Right lobe of liver (tissue), 6 donors: ENCODE results near the gene PNLIPRP2. TPM values are rescaled to one million over a fixed set of nuclear protein-coding genes. Genes with fewer than 3 reads are reported as not detected.
A peak's percentile ranks its signal among the peaks of the same experiment; 100 is the strongest.

ENCODE experiments used
- ATAC-seq, 4 donors: fragments of 200-7000 bp; cut with Tn5 transposase; one replicate each; pipeline ENCODE4 v1.9.1; 2020; ENCODE audit warnings: mild to moderate bottlenecking in 4 of 4, moderate library complexity in 4 of 4
- DNase-seq, 3 donors: peaks; one replicate each; pipeline ENCODE4 v3.0.0-alpha.2; 2020
- H3K27ac ChIP-seq, 3 donors: fragments of 200-600 bp; one replicate each; pipeline ENCODE4 v1.8.0; 2022
- H3K27me3 ChIP-seq, 2 donors: fragments of 200-600 bp; one replicate each; pipeline ENCODE4 v1.8.0; 2022
- H3K36me3 ChIP-seq, 4 donors: fragments of 200-600 bp; sonication (generic) in 1 of 4; one replicate each; pipeline versions ENCODE4 v1.5.1 to v1.8.0; 2017 to 2022; ENCODE audit warnings: control low read depth in 1 of 4
- H3K4me1 ChIP-seq, 4 donors: fragments of 200-600 bp; sonication (generic) in 1 of 4; one replicate each; pipeline versions ENCODE4 v1.5.1 to v1.8.0; 2017 to 2022; ENCODE audit warnings: control low read depth in 1 of 4
- H3K4me3 ChIP-seq, 3 donors: fragments of 200-600 bp; one replicate each; pipeline ENCODE4 v1.8.0; 2022
- H3K9me3 ChIP-seq, 4 donors: fragments of 200-600 bp; sonication (generic) in 1 of 4; one replicate each; pipeline versions ENCODE4 v1.5.1 to v1.8.0; 2017 to 2022; ENCODE audit warnings: control low read depth in 1 of 4
- POLR2A ChIP-seq: fragments of 450-650 bp; IDR thresholded peaks from one replicate; pipeline ENCODE4 v1.6.1; 2017; ENCODE audit warnings: antibody characterized with exemption, mild to moderate bottlenecking
- WGBS: methylation state at CpG from one replicate; pipeline ENCODE4 v1.1.6; 2018; ENCODE audit warnings: low coverage, low lambda C conversion rate; ENCODE audit not compliant: insufficient coverage; ENCODE audit errors: missing lambda C conversion rate; 5-methylcytosine and 5-hydroxymethylcytosine counted together
- intact Hi-C, 2 donors: fragments of 100-400 bp; cut with DNase I; formaldehyde crosslinking; loops; one replicate each; pipeline versions ENCODE4 v1.11.2 to v1.14.1; 2022
- total RNA-seq, 6 experiments: library from RNA; depleted of rRNA in 2 of 6; stranded (reverse); fragments of >200 nt in 2 of 6; fragmentation: NEBNext Ultra II Directional in 3 of 6; extraction: Animal tissue kit (Norgen Biotek cat#: 25700) in 3 of 6; gene quantifications; one replicate each; pipeline versions ENCODE4 v1.1.0 to v1.2.4, GENCODE V29; 2016 to 2023
- TF ChIP-seq, protein P1 (sequence below), 4 donors: fragments of 200-600 bp in 3 of 4; fragments of 450-650 bp in 1 of 4; IDR thresholded peaks; one replicate each; pipeline versions ENCODE4 v1.5.1 to v1.8.0; 2016 to 2022; ENCODE audit warnings: antibody characterized with exemption in 4 of 4, mild to moderate bottlenecking in 2 of 4
- donor health status: DM: no; HTN: yes; CAD: no.
- donor health status: DM: no; HTN: no; CAD: no.
- donor health status: DM: no; HTN: no; CAD: no.
- donor health status: DM: no; HTN: yes; CAD: no.
- donor health status: DM: no; HTN: yes; CAD: no.

Gene PNLIPRP2
- total RNA-seq, 6 experiments from 2014 or later: not detected

DNA sequence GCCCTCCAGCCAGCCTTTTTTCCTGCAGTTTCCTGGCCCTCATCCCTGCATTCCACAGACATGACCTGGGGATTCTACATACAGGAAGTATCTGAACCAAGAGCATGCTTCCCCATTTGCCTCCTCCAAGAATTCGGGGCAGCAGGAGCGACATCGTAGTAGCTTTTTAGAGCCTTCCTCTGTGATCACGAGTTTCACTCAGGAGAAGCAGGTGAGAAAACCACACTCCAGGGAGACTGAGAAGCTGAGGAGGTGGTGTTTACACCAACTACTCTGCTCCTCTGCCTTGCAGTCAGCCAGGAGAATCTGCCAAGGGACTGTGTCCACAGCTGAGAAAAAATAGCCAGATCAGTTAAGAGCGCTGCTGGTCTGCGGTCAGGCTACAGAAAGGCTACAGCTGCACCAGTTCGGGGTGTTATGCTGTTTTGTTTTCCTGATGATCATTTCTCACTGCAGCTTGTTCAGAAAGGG, 67.5 kb downstream of the PNLIPRP2 start:
- intact Hi-C loops: loop anchor here (10.0 kb wide), 1 partner anchor 487 kb away; no protein-coding TSS in a partner anchor
- no peak for DNase-seq
- no peaks in the 10 kb centered on the region for H3K27me3 ChIP-seq
- H3K4me3 ChIP-seq: no peak overlapping the region
- 24% methylated on average over 7 of the region's 7 CpGs for whole genome bisulfite sequencing
- no peaks in the 10 kb centered on the region for H3K36me3 ChIP-seq
- TF ChIP-seq, protein P1, sequence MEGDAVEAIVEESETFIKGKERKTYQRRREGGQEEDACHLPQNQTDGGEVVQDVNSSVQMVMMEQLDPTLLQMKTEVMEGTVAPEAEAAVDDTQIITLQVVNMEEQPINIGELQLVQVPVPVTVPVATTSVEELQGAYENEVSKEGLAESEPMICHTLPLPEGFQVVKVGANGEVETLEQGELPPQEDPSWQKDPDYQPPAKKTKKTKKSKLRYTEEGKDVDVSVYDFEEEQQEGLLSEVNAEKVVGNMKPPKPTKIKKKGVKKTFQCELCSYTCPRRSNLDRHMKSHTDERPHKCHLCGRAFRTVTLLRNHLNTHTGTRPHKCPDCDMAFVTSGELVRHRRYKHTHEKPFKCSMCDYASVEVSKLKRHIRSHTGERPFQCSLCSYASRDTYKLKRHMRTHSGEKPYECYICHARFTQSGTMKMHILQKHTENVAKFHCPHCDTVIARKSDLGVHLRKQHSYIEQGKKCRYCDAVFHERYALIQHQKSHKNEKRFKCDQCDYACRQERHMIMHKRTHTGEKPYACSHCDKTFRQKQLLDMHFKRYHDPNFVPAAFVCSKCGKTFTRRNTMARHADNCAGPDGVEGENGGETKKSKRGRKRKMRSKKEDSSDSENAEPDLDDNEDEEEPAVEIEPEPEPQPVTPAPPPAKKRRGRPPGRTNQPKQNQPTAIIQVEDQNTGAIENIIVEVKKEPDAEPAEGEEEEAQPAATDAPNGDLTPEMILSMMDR (IDR thresholded peaks at IDR 0.05): no peak
- no peak for TF ChIP-seq POLR2A
- no peak overlapping the region for H3K27ac ChIP-seq
- no peaks in the 10 kb centered on the region for H3K4me1 ChIP-seq
- no peaks in the 10 kb centered on the region for H3K9me3 ChIP-seq
- ATAC-seq: no peak

DNA sequence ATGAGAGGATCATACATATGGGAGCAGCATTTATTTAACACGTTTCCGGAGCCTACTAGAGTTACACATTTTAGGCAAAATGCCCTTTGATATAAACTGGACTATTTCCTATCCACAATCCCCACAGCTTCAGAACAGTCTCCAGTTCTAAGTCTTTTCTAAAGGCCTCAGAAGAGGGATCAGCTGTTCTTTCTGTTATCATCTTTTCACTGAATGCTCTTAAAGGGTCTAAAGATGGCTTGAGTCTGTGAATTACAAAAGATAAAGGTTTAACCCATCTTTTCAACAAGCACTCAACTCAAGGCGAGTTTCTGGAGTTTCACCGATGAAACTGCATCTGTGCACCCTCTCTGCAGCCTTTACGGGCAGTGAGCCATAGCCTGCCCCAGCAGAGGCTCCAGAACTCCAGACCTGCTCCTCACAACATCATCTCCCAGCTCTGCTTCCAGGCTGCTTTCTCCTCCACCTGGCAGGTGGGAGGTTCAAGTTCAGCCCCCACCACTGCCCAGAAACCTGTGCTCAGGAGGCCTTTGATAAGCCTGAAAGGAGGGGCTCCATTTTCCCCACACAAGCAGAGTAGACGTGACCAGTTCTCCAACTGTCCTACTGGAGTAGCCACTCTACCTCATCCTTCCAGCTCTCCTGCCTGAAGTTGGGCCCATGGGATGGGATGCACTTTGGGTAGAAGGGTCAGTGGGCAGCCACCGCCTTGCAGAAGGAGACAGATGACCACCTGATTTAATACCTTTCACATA, 68.2 kb downstream of the PNLIPRP2 start:
- Histone ChIP-seq H3K4me3 (no peak overlapping the region), H3K27me3 (no peaks in the 10 kb centered on the region), H3K9me3 (no peaks in the 10 kb centered on the region), H3K4me1 (no peaks in the 10 kb centered on the region), H3K27ac (no peak overlapping the region), H3K36me3 (no peaks in the 10 kb centered on the region)
- WGBS: 68% methylated on average over 6 of the region's 7 CpGs
- TF ChIP-seq, protein P1 (IDR thresholded peaks at IDR 0.05): no peak
- no peak for TF ChIP-seq POLR2A
- DNase-seq: no peak
- intact Hi-C loops: loop anchor here (10.0 kb wide), 1 partner anchor 486 kb away; no protein-coding TSS in a partner anchor
- no peak for ATAC-seq

DNA sequence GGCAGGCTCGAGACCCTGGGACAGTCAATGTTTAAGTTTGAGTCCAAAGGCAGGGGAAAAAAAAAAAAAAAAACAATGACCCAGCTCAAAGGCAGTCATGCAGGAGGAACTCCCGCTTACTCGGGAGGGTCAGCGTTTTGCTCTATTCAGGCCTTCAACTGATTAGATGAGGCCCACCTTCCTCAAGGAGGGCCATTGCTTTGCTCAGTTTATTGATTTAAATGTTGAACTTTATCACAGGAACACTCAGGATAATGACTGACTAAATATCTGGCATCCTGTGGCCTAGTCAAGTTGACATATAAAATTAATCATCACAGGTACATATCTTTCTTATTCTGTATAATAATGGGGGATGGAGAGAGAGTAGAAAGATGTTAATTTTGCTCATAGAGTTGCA, 69.0 kb downstream of the PNLIPRP2 start:
- TF ChIP-seq, protein P1 (IDR thresholded peaks at IDR 0.05): no peak
- no peaks in the 10 kb centered on the region for H3K36me3 ChIP-seq
- H3K4me3 ChIP-seq: no peak overlapping the region
- intact Hi-C loops: loop anchor here (10.0 kb wide), 1 partner anchor 485 kb away; no protein-coding TSS in a partner anchor
- 77% methylated on average over 4 of the region's 4 CpGs for WGBS
- no peaks in the 10 kb centered on the region for H3K4me1 ChIP-seq
- no peaks in the 10 kb centered on the region for H3K27me3 ChIP-seq
- no peak for ATAC-seq
- no peak overlapping the region for H3K27ac ChIP-seq
- H3K9me3 ChIP-seq: no peaks in the 10 kb centered on the region
- DNase-seq: no peak

DNA sequence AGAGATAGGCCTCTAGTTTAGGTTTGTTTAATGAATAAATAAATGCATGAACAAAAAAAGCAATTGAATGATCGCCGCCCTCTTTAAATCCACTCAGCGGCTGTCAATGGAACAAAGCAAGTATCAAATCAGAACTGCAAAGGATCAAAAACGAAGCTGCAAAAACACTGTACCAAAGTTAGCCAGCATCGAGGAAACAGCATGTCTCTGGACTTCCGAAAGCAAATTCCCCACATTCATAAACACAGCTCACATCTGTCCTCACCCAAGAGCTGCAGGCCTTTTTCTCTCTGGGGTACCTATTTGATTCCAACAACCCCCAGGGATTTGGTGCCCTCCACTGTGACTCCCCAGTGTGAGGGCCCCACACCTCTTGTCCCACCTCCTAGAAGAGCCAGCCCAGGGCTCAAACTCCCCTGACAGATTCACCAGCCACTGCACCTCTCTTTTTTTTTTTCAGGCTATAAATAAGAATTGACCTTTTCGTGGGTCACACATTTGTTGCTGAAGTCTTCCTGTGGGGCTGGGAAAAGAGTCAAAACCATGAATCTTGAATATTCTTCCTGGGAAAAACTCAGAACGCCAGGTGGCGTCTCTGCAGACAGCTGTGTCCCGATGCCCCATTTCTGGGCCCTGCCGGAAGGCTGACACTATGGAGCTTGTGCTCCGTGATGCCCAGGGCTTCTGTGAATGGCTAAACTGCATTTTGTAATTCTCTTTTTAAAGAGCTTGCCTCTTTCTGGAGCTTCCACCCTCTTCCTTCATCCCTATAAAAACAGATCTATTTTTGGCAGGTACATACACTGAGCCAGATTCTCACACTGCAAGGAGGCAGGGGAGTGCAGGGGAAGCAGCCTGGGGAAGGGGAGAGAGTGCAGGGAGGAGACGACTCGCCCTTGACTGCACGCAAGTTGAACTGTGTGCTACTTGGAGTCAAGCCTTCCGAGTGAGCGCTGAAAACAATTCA, 69.9 kb downstream of the PNLIPRP2 start:
- WGBS: 53% methylated on average over 15 of the region's 17 CpGs
- no peaks in the 10 kb centered on the region for H3K27me3 ChIP-seq
- no peaks in the 10 kb centered on the region for H3K4me1 ChIP-seq
- no peak overlapping the region for H3K4me3 ChIP-seq
- TF ChIP-seq, protein P1 (IDR thresholded peaks at IDR 0.05): peak in 3 of 4 donors; percentile 24 to 37 (median 25)
- no peak for TF ChIP-seq POLR2A
- intact Hi-C loops: no loop called here
- ATAC-seq (peak; percentile 15 to 70 (median 45)), DNase-seq (peak in 1 of 3 donors; percentile 37)
- H3K27ac ChIP-seq: no peak overlapping the region
- H3K9me3 ChIP-seq: no peaks in the 10 kb centered on the region
- no peaks in the 10 kb centered on the region for H3K36me3 ChIP-seq
